Activated T-helper 2 cell treated with anti-CD3 and anti-CD28 coated beads, Interferon-gamma antibody, Interleukin-2, Interleukin-4, amounts not matched to agents 10 μg/mL and 5 μg/mL and 100 μg/mL, durations not matched to agents 14 hours and 24 hours and 36 hours (primary cell): ENCODE measurements around the gene EDC3. TPM values are rescaled to one million over a fixed set of nuclear protein-coding genes. Genes with fewer than 3 reads are reported as not detected.
"Not testable (repeated sequence)": the region's sequence is repeated elsewhere in the genome, so short reads cannot be mapped to it uniquely, and the experiment has no call there.

Experiments used
- DNase-seq: peaks from one replicate; pipeline ENCODE4 v3.0.0; 2021; ENCODE audit warnings: low spot score
- H3K27ac Mint-ChIP-seq: one replicate; pipeline ENCODE4 v1.8.0; 2021; ENCODE audit warnings: mixed read lengths
- H3K27me3 Mint-ChIP-seq: one replicate; pipeline ENCODE4 v1.8.0; 2021; ENCODE audit warnings: low read depth, mixed read lengths
- H3K36me3 Mint-ChIP-seq: one replicate; pipeline ENCODE4 v1.8.0; 2021; ENCODE audit warnings: low read depth, mixed read lengths
- H3K4me1 Mint-ChIP-seq: one replicate; pipeline ENCODE4 v1.8.0; 2021; ENCODE audit warnings: low read depth, mixed read lengths
- H3K4me3 Mint-ChIP-seq: one replicate; pipeline ENCODE4 v1.8.0; 2021; ENCODE audit warnings: low read depth, mild to moderate bottlenecking, moderate library complexity, mixed read lengths
- H3K9me3 Mint-ChIP-seq: one replicate; pipeline ENCODE4 v1.8.0; 2021; ENCODE audit warnings: mixed read lengths
- intact Hi-C: fragments of 100-400 bp; cut with micrococcal nuclease; formaldehyde crosslinking; loops from one replicate; pipeline ENCODE4 v1.15.1; 2023
- total RNA-seq: library from RNA; stranded (reverse); gene quantifications from 2 replicates; pipeline ENCODE4 v1.2.3, GENCODE V29; 2022

Gene EDC3
- total RNA-seq, 1 donor from 2014 or later, result 49.3 TPM

- Mint-ChIP-seq H3K4me1 (peaks cover 5% of the 10 kb centered on the region), H3K4me3 (no peak overlapping the region), H3K27me3 (no peaks in the 10 kb centered on the region), H3K27ac (no peak overlapping the region), H3K9me3 (no peaks in the 10 kb centered on the region), H3K36me3 (no peaks in the 10 kb centered on the region)
- no peak for DNase-seq
- intact Hi-C loops, result no loop called here
Observed at GRCh38 chr15:74603789-74604705, 91.8 kb downstream of the EDC3 start.

- H3K27ac Mint-ChIP-seq, result no peak overlapping the region
- intact Hi-C loops, result no loop called here
- H3K4me3 Mint-ChIP-seq, result no peak overlapping the region
- no peak for DNase-seq
- H3K9me3 Mint-ChIP-seq, result no peaks in the 10 kb centered on the region
- H3K4me1 Mint-ChIP-seq, result peaks cover 14% of the 10 kb centered on the region
- peaks cover 5% of the 10 kb centered on the region for H3K36me3 Mint-ChIP-seq
- H3K27me3 Mint-ChIP-seq, result no peaks in the 10 kb centered on the region
Observed at GRCh38 chr15:74603026-74603788, 92.6 kb downstream of the EDC3 start.

- Mint-ChIP-seq H3K4me1 (peaks cover 23% of the 10 kb centered on the region), H3K27me3 (no peaks in the 10 kb centered on the region), H3K27ac (peak overlapping the region; percentile 38), H3K9me3 (no peaks in the 10 kb centered on the region), H3K36me3 (peaks cover 25% of the 10 kb centered on the region), H3K4me3 (peak overlapping the region; percentile 98)
- intact Hi-C loops, result loop anchor here (2.0 kb wide), 1 partner anchor 16 kb away; the partner anchor contains the start of gene CLK3
- no peak for DNase-seq
Observed at GRCh38 chr15:74599156-74599555, 96.7 kb downstream of the EDC3 start.

- Mint-ChIP-seq H3K27ac (peak overlapping the region; percentile 98), H3K9me3 (no peaks in the 10 kb centered on the region), H3K4me3 (peak overlapping the region; percentile 98), H3K4me1 (peaks cover 23% of the 10 kb centered on the region), H3K27me3 (no peaks in the 10 kb centered on the region), H3K36me3 (peaks cover 30% of the 10 kb centered on the region)
- intact Hi-C loops, result loop anchor here (1.0 to 2.0 kb wide), 3 partner anchors 17 to 58 kb away; partner anchors contain the start of gene CLK3
- peak; percentile 88 for DNase-seq
Observed at GRCh38 chr15:74598126-74598842, 97.5 kb downstream of the EDC3 start.

GRCh38 chr15:74597146-74597705, 98.6 kb downstream of the EDC3 start:
- DNase-seq, H3K4me3 Mint-ChIP-seq, H3K9me3 Mint-ChIP-seq, intact Hi-C loops, H3K27me3 Mint-ChIP-seq, H3K27ac Mint-ChIP-seq: not testable (repeated sequence)
- H3K36me3 Mint-ChIP-seq, result peaks cover 37% of the 10 kb centered on the region
- H3K4me1 Mint-ChIP-seq, result peaks cover 23% of the 10 kb centered on the region

GRCh38 chr15:74596736-74597135, 99.1 kb downstream of the EDC3 start:
- H3K27ac Mint-ChIP-seq, H3K9me3 Mint-ChIP-seq, H3K27me3 Mint-ChIP-seq, intact Hi-C loops, H3K4me3 Mint-ChIP-seq, DNase-seq: not testable (repeated sequence)
- H3K36me3 Mint-ChIP-seq, result peaks cover 37% of the 10 kb centered on the region
- peaks cover 23% of the 10 kb centered on the region for H3K4me1 Mint-ChIP-seq

GRCh38 chr15:74595271-74595670, 100.6 kb downstream of the EDC3 start:
- Mint-ChIP-seq H3K27me3 (no peaks in the 10 kb centered on the region), H3K27ac (peak overlapping the region; percentile 9), H3K9me3 (no peaks in the 10 kb centered on the region), H3K4me1 (peaks cover 23% of the 10 kb centered on the region), H3K36me3 (peaks cover 48% of the 10 kb centered on the region), H3K4me3 (no peak overlapping the region)
- DNase-seq, result no peak
- intact Hi-C loops, result no loop called here

- Mint-ChIP-seq H3K36me3 (peaks cover 56% of the 10 kb centered on the region), H3K27me3 (no peaks in the 10 kb centered on the region), H3K4me1 (peaks cover 22% of the 10 kb centered on the region), H3K9me3 (no peaks in the 10 kb centered on the region), H3K4me3 (no peak overlapping the region), H3K27ac (no peak overlapping the region)
- no peak for DNase-seq
- intact Hi-C loops, result no loop called here
Observed at GRCh38 chr15:74594455-74594854, 101.4 kb downstream of the EDC3 start.

GRCh38 chr15:74593122-74593521, 102.7 kb downstream of the EDC3 start:
- H3K27me3 Mint-ChIP-seq, result no peaks in the 10 kb centered on the region
- H3K36me3 Mint-ChIP-seq, result peaks cover 55% of the 10 kb centered on the region
- no peak for DNase-seq
- H3K4me3 Mint-ChIP-seq, result no peak overlapping the region
- H3K27ac Mint-ChIP-seq, result no peak overlapping the region
- H3K4me1 Mint-ChIP-seq, result peaks cover 9% of the 10 kb centered on the region
- H3K9me3 Mint-ChIP-seq, result no peaks in the 10 kb centered on the region
- intact Hi-C loops, result no loop called here

GRCh38 chr15:74592222-74592621, 103.6 kb downstream of the EDC3 start:
- H3K36me3 Mint-ChIP-seq, result peaks cover 49% of the 10 kb centered on the region
- no peak overlapping the region for H3K27ac Mint-ChIP-seq
- peaks cover 3% of the 10 kb centered on the region for H3K4me1 Mint-ChIP-seq
- H3K9me3 Mint-ChIP-seq, result no peaks in the 10 kb centered on the region
- no peak overlapping the region for H3K4me3 Mint-ChIP-seq
- intact Hi-C loops, result no loop called here
- no peak for DNase-seq
- no peaks in the 10 kb centered on the region for H3K27me3 Mint-ChIP-seq

- intact Hi-C loops, result no loop called here
- Mint-ChIP-seq H3K9me3 (no peaks in the 10 kb centered on the region), H3K4me1 (no peaks in the 10 kb centered on the region), H3K27ac (no peak overlapping the region), H3K36me3 (peaks cover 49% of the 10 kb centered on the region), H3K4me3 (no peak overlapping the region), H3K27me3 (no peaks in the 10 kb centered on the region)
- no peak for DNase-seq
Observed at GRCh38 chr15:74589826-74590225, 106.0 kb downstream of the EDC3 start.

GRCh38 chr15:74585857-74586256, 110.0 kb downstream of the EDC3 start:
- H3K27me3 Mint-ChIP-seq, result no peaks in the 10 kb centered on the region
- no peak overlapping the region for H3K4me3 Mint-ChIP-seq
- no peak overlapping the region for H3K27ac Mint-ChIP-seq
- no peaks in the 10 kb centered on the region for H3K9me3 Mint-ChIP-seq
- DNase-seq, result no peak
- H3K36me3 Mint-ChIP-seq, result peaks cover 40% of the 10 kb centered on the region
- intact Hi-C loops, result no loop called here
- peaks cover 5% of the 10 kb centered on the region for H3K4me1 Mint-ChIP-seq
